ENCODE measurements around the gene ALOX12B. TPM values are rescaled to one million over a fixed set of nuclear protein-coding genes. Genes with fewer than 3 reads are reported as not detected.

The ALOX12B gene
- total and polyA plus RNA-seq, 2 of the 13 experiments (the other 11 are each of a cell fraction or from before 2014, with no cell fraction given) = 0.13 TPM; not detected in 1

- H3K4me1 ChIP-seq (ENCODE audit: insufficient read depth, low read length) = peaks cover 27% of the 10 kb centered on the region
- H3K27ac ChIP-seq (ENCODE audit: extremely low read length, insufficient read depth, low read length) = no peak overlapping the region
- ATAC-seq (no peak), FAIRE-seq (no peak), DNase-seq (ENCODE audit: low spot score) (no peak)
- in situ Hi-C loops (cut with HindIII; ENCODE audit: extremely low pct_ligation_motif_present, low pct_unique_long_range_greater_than_20kb) (no loop called here), intact Hi-C loops (cut with micrococcal nuclease; ENCODE audit: unreplicated experiment) (loop anchor here (5.0 kb wide), 1 partner anchor 50 kb away; no protein-coding TSS in a partner anchor)
- POLR2A ChIA-PET = no interaction called here
- peaks cover 49% of the 10 kb centered on the region for H4K20me1 ChIP-seq (ENCODE audit: insufficient read depth, low read length)
- no peak overlapping the region for H3K4me3 ChIP-seq (replicated peaks in 1 of 3; ENCODE audit: insufficient read depth in 1 of 3, low read depth in 2 of 3, low read length in 3 of 3)
- no peaks in the 10 kb centered on the region for H3K79me2 ChIP-seq (ENCODE audit: insufficient read depth, low read length)
- H2AFZ ChIP-seq (ENCODE audit: low read length) = no peak overlapping the region
- no peaks in the 10 kb centered on the region for H3K9me3 ChIP-seq (ENCODE audit: low read length)
- WGBS (ENCODE audit: low lambda C conversion rate) = 75% methylated on average over 8 of the region's 8 CpGs
- no peaks in the 10 kb centered on the region for H3K36me3 ChIP-seq (replicated peaks in 1 of 2; ENCODE audit: control insufficient read depth in 1 of 2, insufficient read depth in 2 of 2, low read length in 2 of 2)
- no peak overlapping the region for H3K9ac ChIP-seq (ENCODE audit: insufficient read depth, low read depth, low read length)
- BruUV-seq (replicated peaks) = no TSS peak
- TF ChIP-seq DDIT3 (CRISPR knock-in tag; IDR thresholded peaks at IDR 0.05) (no peak), BRD4 (CRISPR knock-in tag; IDR thresholded peaks at IDR 0.05) (no peak), PLSCR1 (CRISPR knock-in tag; IDR thresholded peaks at IDR 0.05; ENCODE audit: borderline replicate concordance) (no peak), ZNF530 (CRISPR knock-in tag; IDR thresholded peaks at IDR 0.05; ENCODE audit: low read depth) (no peak), SOX6 (IDR thresholded peaks at IDR 0.05) (no peak), SOX6 (CRISPR knock-in tag; IDR thresholded peaks at IDR 0.05) (no peak), MED13 (CRISPR knock-in tag; IDR thresholded peaks at IDR 0.05) (no peak), ZNF317 (CRISPR knock-in tag; IDR thresholded peaks at IDR 0.05) (no peak), STAT5B (CRISPR knock-in tag; IDR thresholded peaks at IDR 0.05) (no peak), ZNF564 (CRISPR knock-in tag; IDR thresholded peaks at IDR 0.05) (no peak), TEAD3 (CRISPR knock-in tag; optimal IDR thresholded peaks at IDR 0.05; ENCODE audit: borderline replicate concordance) (no peak), ZBTB10 (CRISPR knock-in tag; IDR thresholded peaks at IDR 0.05; ENCODE audit: borderline replicate concordance) (no peak), SIN3B (IDR thresholded peaks at IDR 0.05; ENCODE audit: low read length) (no peak), SKI (IDR thresholded peaks at IDR 0.05; ENCODE audit: partially characterized antibody) (no peak), NPAS2 (CRISPR knock-in tag; IDR thresholded peaks at IDR 0.05; ENCODE audit: borderline replicate concordance) (no peak), ZNF460 (CRISPR knock-in tag; IDR thresholded peaks at IDR 0.05; ENCODE audit: borderline replicate concordance) (no peak), XRCC5 (optimal IDR thresholded peaks at IDR 0.05; ENCODE audit: low read length) (no peak)
- TF ChIP-seq, protein P1, sequence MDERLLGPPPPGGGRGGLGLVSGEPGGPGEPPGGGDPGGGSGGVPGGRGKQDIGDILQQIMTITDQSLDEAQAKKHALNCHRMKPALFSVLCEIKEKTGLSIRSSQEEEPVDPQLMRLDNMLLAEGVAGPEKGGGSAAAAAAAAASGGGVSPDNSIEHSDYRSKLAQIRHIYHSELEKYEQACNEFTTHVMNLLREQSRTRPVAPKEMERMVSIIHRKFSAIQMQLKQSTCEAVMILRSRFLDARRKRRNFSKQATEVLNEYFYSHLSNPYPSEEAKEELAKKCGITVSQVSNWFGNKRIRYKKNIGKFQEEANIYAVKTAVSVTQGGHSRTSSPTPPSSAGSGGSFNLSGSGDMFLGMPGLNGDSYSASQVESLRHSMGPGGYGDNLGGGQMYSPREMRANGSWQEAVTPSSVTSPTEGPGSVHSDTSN (CRISPR knock-in tag; IDR thresholded peaks at IDR 0.05) = no peak
- TF ChIP-seq, protein P2, sequence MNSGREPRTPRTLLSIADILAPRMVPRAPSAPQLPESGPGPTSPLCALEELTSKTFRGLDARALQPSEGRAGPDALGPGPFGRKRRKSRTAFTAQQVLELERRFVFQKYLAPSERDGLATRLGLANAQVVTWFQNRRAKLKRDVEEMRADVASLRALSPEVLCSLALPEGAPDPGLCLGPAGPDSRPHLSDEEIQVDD (CRISPR knock-in tag; IDR thresholded peaks at IDR 0.05; ENCODE audit: borderline replicate concordance) = no peak
- CTCF ChIA-PET (ENCODE audit: low intra/inter-chr PET ratio, low total read pairs) = no interaction called here
- peaks cover 1 to 21% of the 10 kb centered on the region in 2 experiments; a peak in 4 of 5 replicates for H3K27me3 ChIP-seq (ENCODE audit: control insufficient read depth in 1 of 2, insufficient read depth in 2 of 2, low read length in 2 of 2)
- no peak overlapping the region for H3K4me2 ChIP-seq (ENCODE audit: low read depth, low read length)
Observed at GRCh38 chr17:8062435-8062806, 25.1 kb downstream of the ALOX12B start.

Data from HepG2 (cell line).